ENCODE measurements around the gene PGM2L1. TPM values are rescaled to one million over a fixed set of nuclear protein-coding genes. Genes with fewer than 3 reads are reported as not detected.

PGM2L1 gene
- total RNA-seq, 1 donor from 2014 or later = 22.0 TPM

GRCh38 chr11:74284466-74284865, 113.8 kb downstream of the PGM2L1 start:
- peaks cover 2% of the 10 kb centered on the region for H3K36me3 Mint-ChIP-seq (ENCODE audit: low read depth)
- no peaks in the 10 kb centered on the region for H3K9me3 Mint-ChIP-seq (ENCODE audit: low read depth)
- peaks cover 12% of the 10 kb centered on the region for H3K4me1 Mint-ChIP-seq (ENCODE audit: low read depth)
- no peak overlapping the region for H3K4me3 Mint-ChIP-seq (ENCODE audit: unreplicated experiment)
- no peak for TF ChIP-seq CTCF (IDR thresholded peaks at IDR 0.05)
- no peaks in the 10 kb centered on the region for H3K27me3 Mint-ChIP-seq (ENCODE audit: low read depth)
- no peak for DNase-seq (ENCODE audit: low spot score)
- no peak overlapping the region for H3K27ac Mint-ChIP-seq (ENCODE audit: unreplicated experiment)

- no peak for DNase-seq (ENCODE audit: low spot score)
- no peak overlapping the region for H3K4me3 Mint-ChIP-seq (ENCODE audit: unreplicated experiment)
- no peaks in the 10 kb centered on the region for H3K27me3 Mint-ChIP-seq (ENCODE audit: low read depth)
- H3K36me3 Mint-ChIP-seq (ENCODE audit: low read depth) = peaks cover 2% of the 10 kb centered on the region
- H3K9me3 Mint-ChIP-seq (ENCODE audit: low read depth) = no peaks in the 10 kb centered on the region
- peaks cover 20% of the 10 kb centered on the region for H3K4me1 Mint-ChIP-seq (ENCODE audit: low read depth)
- H3K27ac Mint-ChIP-seq (ENCODE audit: unreplicated experiment) = no peak overlapping the region
- TF ChIP-seq CTCF (IDR thresholded peaks at IDR 0.05) = no peak
Observed at GRCh38 chr11:74283580-74284180, 114.6 kb downstream of the PGM2L1 start.

GRCh38 chr11:74282914-74283371, 115.3 kb downstream of the PGM2L1 start:
- no peak overlapping the region for H3K27ac Mint-ChIP-seq (ENCODE audit: unreplicated experiment)
- H3K36me3 Mint-ChIP-seq (ENCODE audit: low read depth) = peaks cover 2% of the 10 kb centered on the region
- H3K27me3 Mint-ChIP-seq (ENCODE audit: low read depth) = no peaks in the 10 kb centered on the region
- no peak for TF ChIP-seq CTCF (IDR thresholded peaks at IDR 0.05)
- H3K4me1 Mint-ChIP-seq (ENCODE audit: low read depth) = peaks cover 20% of the 10 kb centered on the region
- H3K9me3 Mint-ChIP-seq (ENCODE audit: low read depth) = no peaks in the 10 kb centered on the region
- DNase-seq (ENCODE audit: low spot score) = no peak
- H3K4me3 Mint-ChIP-seq (ENCODE audit: unreplicated experiment) = no peak overlapping the region

GRCh38 chr11:74282421-74282820, 115.8 kb downstream of the PGM2L1 start:
- Mint-ChIP-seq H3K4me1 (ENCODE audit: low read depth) (peaks cover 23% of the 10 kb centered on the region), H3K27ac (ENCODE audit: unreplicated experiment) (no peak overlapping the region), H3K9me3 (ENCODE audit: low read depth) (no peaks in the 10 kb centered on the region), H3K36me3 (ENCODE audit: low read depth) (peaks cover 2% of the 10 kb centered on the region), H3K4me3 (ENCODE audit: unreplicated experiment) (no peak overlapping the region), H3K27me3 (ENCODE audit: low read depth) (no peaks in the 10 kb centered on the region)
- no peak for DNase-seq (ENCODE audit: low spot score)
- TF ChIP-seq CTCF (IDR thresholded peaks at IDR 0.05) = no peak

GRCh38 chr11:74280494-74280893, 117.7 kb downstream of the PGM2L1 start:
- Mint-ChIP-seq H3K27ac (ENCODE audit: unreplicated experiment) (no peak overlapping the region), H3K9me3 (ENCODE audit: low read depth) (no peaks in the 10 kb centered on the region), H3K4me1 (ENCODE audit: low read depth) (peaks cover 35% of the 10 kb centered on the region), H3K4me3 (ENCODE audit: unreplicated experiment) (no peak overlapping the region), H3K27me3 (ENCODE audit: low read depth) (no peaks in the 10 kb centered on the region), H3K36me3 (ENCODE audit: low read depth) (peaks cover 2% of the 10 kb centered on the region)
- TF ChIP-seq CTCF (IDR thresholded peaks at IDR 0.05) = no peak
- no peak for DNase-seq (ENCODE audit: low spot score)

Small RNAs within 50 kb of the gene (microRNA-seq; reads per million reads assigned to microRNA genes)
- gene MIR548AL (ENCODE audit: borderline number of aligned reads) = not detected

Other genes with a start within 250 kb of the PGM2L1 start
- 14.7 to 28.0 TPM (median 16.3 TPM) in 3 replicates for gene C2CD3, start 227.4 kb downstream of the PGM2L1 start, total RNA-seq
- 40.5 to 76.2 TPM (median 71.6 TPM) in 3 replicates for gene PPME1, start 227.1 kb downstream of the PGM2L1 start, total RNA-seq
- 10.9 to 16.6 TPM (median 12.5 TPM) in 3 replicates for gene P4HA3, start 86.8 kb downstream of the PGM2L1 start, total RNA-seq
- gene KCNE3, start 69.1 kb upstream of the PGM2L1 start, total RNA-seq = 0.46 to 0.72 TPM in 2 of 3 replicates, not detected in the other
- 1.4 to 2.3 TPM (median 1.7 TPM) in 3 replicates for gene LIPT2, start 95.3 kb upstream of the PGM2L1 start, total RNA-seq
- 8.2 to 14.9 TPM (median 9.4 TPM) in 3 replicates for gene POLD3, start 194.1 kb upstream of the PGM2L1 start, total RNA-seq

All from chondrocyte (in vitro differentiated cells).